ENCODE measurements around the gene RHPN2.

DNA sequence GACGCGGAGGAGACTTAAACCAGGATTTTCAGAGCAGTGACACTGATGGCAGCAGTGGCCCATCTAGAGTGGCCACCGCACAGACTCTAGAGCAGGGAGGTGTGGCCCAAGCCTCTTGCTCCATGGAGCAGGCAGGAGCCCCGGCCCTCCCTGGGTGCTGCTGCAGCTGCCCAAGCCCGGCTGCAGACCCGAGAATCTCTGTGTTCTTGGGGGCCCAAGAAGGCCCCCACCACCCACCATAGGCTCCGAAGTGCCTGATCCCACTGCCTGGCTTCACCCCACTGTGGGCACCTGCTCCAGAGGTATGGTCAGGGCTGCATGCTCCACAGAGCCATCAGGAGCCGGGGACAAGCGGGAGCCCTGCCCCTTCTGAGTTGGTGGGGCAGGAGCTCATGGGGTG lies 129.1 kb downstream of the RHPN2 start:
- TF ChIP-seq, protein P1, sequence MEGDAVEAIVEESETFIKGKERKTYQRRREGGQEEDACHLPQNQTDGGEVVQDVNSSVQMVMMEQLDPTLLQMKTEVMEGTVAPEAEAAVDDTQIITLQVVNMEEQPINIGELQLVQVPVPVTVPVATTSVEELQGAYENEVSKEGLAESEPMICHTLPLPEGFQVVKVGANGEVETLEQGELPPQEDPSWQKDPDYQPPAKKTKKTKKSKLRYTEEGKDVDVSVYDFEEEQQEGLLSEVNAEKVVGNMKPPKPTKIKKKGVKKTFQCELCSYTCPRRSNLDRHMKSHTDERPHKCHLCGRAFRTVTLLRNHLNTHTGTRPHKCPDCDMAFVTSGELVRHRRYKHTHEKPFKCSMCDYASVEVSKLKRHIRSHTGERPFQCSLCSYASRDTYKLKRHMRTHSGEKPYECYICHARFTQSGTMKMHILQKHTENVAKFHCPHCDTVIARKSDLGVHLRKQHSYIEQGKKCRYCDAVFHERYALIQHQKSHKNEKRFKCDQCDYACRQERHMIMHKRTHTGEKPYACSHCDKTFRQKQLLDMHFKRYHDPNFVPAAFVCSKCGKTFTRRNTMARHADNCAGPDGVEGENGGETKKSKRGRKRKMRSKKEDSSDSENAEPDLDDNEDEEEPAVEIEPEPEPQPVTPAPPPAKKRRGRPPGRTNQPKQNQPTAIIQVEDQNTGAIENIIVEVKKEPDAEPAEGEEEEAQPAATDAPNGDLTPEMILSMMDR (conservative IDR thresholded peaks at IDR 0.05): no peak
- TF ChIP-seq EZH2 (IDR thresholded peaks at IDR 0.05; ENCODE audit: low read depth): no peak
